ENCODE data around the gene ZNF516. TPM values are rescaled to one million over a fixed set of nuclear protein-coding genes. Genes with fewer than 3 reads are reported as not detected.

Gene ZNF516
- total RNA-seq, 1 experiment from 2014 or later, result 22.6 TPM

DNA sequence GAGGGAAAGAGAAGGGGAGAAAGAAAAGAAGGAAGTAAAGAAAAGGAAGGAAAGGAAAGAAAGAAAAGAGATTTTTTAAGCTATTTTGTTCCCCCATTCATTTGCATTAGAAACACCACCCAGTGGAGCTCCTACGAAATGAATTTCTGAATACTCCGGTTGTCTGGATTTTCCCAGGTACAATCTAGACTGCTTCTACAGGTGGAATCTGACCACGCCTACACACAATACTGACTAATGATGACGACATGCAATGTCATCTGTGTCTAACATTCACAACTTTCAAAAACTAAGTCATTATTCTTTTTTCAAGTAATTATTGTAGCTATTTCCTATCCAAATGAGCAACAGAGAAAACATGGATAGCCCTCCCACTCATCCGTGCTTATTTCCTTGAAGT lies 121.7 kb downstream of the ZNF516 start:
- H3K79me1 ChIP-seq (ENCODE audit: insufficient read depth, low read depth, low read length, poor library complexity, severe bottlenecking), result no peaks in the 10 kb centered on the region
- H3K79me2 ChIP-seq (ENCODE audit: insufficient read depth, low read length), result no peaks in the 10 kb centered on the region
- no peaks in the 10 kb centered on the region for H3K27me3 Mint-ChIP-seq (ENCODE audit: low read depth)

More for the DNA sequence above, 121.7 kb downstream of the ZNF516 start:
- no peak overlapping the region for H2BK12ac ChIP-seq (ENCODE audit: insufficient read length, low read depth, low read length)
- no peak overlapping the region for H3K4ac ChIP-seq (ENCODE audit: low read depth, low read length)
- no peak overlapping the region for H3K27ac ChIP-seq (ENCODE audit: insufficient read length, low read depth, low read length)
- Mint-ChIP-seq H3K9me3 (no peaks in the 10 kb centered on the region), H3K4me1 (peaks cover 27 to 28% of the 10 kb centered on the region in 2 experiments), H3K36me3 (ENCODE audit: insufficient read depth in 1 of 3, low read depth in 3 of 3) (peaks cover 10 to 19% (median 12%) of the 10 kb centered on the region in 3 experiments; a peak in 5 of 7 replicates), H3K4me3 (no peak overlapping the region), H3K27ac (no peak overlapping the region)
- H3T11ph ChIP-seq (ENCODE audit: low read length), result no peak overlapping the region
- WGBS (ENCODE audit: extremely low coverage, insufficient read length, low lambda C conversion rate), result no CpG with 5 or more reads among the region's 5 CpGs
- no peak overlapping the region for H2BK15ac ChIP-seq (ENCODE audit: low read depth, low read length)
- H4K91ac ChIP-seq (ENCODE audit: insufficient read length, low read depth, low read length), result no peak overlapping the region
- no peaks in the 10 kb centered on the region; the same call in 1 of the 2 replicates for H3K4me1 ChIP-seq (ENCODE audit: insufficient read depth, low read length)
- no peak overlapping the region for H3K56ac ChIP-seq (ENCODE audit: insufficient read length, low read depth, low read length)
- no peaks in the 10 kb centered on the region for H3K9me3 ChIP-seq (ENCODE audit: control insufficient read depth, low read depth, low read length)
- H2BK120ac ChIP-seq (ENCODE audit: low read depth, low read length, poor library complexity, severe bottlenecking), result no peak overlapping the region
- no peak overlapping the region for H4K8ac ChIP-seq (replicated peaks; ENCODE audit: insufficient read length, low read depth, low read length)
- no peak overlapping the region for H3K23ac ChIP-seq (ENCODE audit: insufficient read length, low read depth, low read length)
- H2AFZ ChIP-seq (ENCODE audit: low read length), result no peak overlapping the region
- H3K4me2 ChIP-seq (ENCODE audit: insufficient read depth, insufficient read length, low read length), result no peak overlapping the region
- H3K9ac ChIP-seq (ENCODE audit: extremely low read depth, insufficient read length, low read length), result no peak overlapping the region
- no peak overlapping the region for H3K18ac ChIP-seq (ENCODE audit: insufficient read length, low read depth, low read length)
- H3K14ac ChIP-seq (ENCODE audit: insufficient read depth, low read length), result no peak overlapping the region
- H2BK20ac ChIP-seq (ENCODE audit: low read depth, low read length, poor library complexity, severe bottlenecking), result no peak overlapping the region
- DNase-seq, result no peak
- H2AK5ac ChIP-seq (ENCODE audit: insufficient read length, low read length), result no peak overlapping the region
- no peaks in the 10 kb centered on the region for H4K20me1 ChIP-seq (ENCODE audit: control insufficient read depth, insufficient read depth, insufficient read length)
- no peak overlapping the region for H4K5ac ChIP-seq (ENCODE audit: insufficient read length, low read depth, low read length)
- H3K23me2 ChIP-seq (ENCODE audit: insufficient read length, low read depth, low read length, poor library complexity, severe bottlenecking), result no peaks in the 10 kb centered on the region
- no peak overlapping the region for H2BK5ac ChIP-seq (ENCODE audit: insufficient read length, low read length)
- TF ChIP-seq, protein P1, sequence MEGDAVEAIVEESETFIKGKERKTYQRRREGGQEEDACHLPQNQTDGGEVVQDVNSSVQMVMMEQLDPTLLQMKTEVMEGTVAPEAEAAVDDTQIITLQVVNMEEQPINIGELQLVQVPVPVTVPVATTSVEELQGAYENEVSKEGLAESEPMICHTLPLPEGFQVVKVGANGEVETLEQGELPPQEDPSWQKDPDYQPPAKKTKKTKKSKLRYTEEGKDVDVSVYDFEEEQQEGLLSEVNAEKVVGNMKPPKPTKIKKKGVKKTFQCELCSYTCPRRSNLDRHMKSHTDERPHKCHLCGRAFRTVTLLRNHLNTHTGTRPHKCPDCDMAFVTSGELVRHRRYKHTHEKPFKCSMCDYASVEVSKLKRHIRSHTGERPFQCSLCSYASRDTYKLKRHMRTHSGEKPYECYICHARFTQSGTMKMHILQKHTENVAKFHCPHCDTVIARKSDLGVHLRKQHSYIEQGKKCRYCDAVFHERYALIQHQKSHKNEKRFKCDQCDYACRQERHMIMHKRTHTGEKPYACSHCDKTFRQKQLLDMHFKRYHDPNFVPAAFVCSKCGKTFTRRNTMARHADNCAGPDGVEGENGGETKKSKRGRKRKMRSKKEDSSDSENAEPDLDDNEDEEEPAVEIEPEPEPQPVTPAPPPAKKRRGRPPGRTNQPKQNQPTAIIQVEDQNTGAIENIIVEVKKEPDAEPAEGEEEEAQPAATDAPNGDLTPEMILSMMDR (conservative IDR thresholded peaks at IDR 0.05), result no peak
- H3K27me3 ChIP-seq (ENCODE audit: insufficient read depth, low read length), result no peaks in the 10 kb centered on the region

Measured in H9 (cell line).